Heart left ventricle (tissue), 16 donors: ENCODE measurements around the gene ALG8. TPM values are rescaled to one million over a fixed set of nuclear protein-coding genes. Genes with fewer than 3 reads are reported as not detected.
"Not testable (repeated sequence)": the region's sequence is repeated elsewhere in the genome, so short reads cannot be mapped to it uniquely, and the experiment has no call there.

ENCODE experiments used
- ATAC-seq, 4 donors: fragments of 200-7000 bp; cut with Tn5 transposase; one replicate each; pipeline ENCODE4 v1.9.1; 2020 to 2022; ENCODE audit warnings: moderate library complexity in 4 of 4, mild to moderate bottlenecking in 3 of 4, moderate number of reproducible peaks in 1 of 4
- DNase-seq, 5 donors: peaks; one replicate each; pipeline ENCODE4 v3.0.0-alpha.2; 2020
- H3K27ac ChIP-seq, 12 donors: fragments of 200-600 bp; sonication (generic) in 4 of 12; one replicate each; pipeline versions ENCODE4 v1.5.0 to v1.8.0; 2016 to 2022; ENCODE audit warnings: mild to moderate bottlenecking in 2 of 12
- H3K27me3 ChIP-seq, 9 donors: fragments of 200-600 bp; sonication (generic) in 2 of 9; one replicate each; pipeline versions ENCODE4 v1.5.1 to v1.8.0; 2016 to 2022; ENCODE audit warnings: mild to moderate bottlenecking in 3 of 9
- H3K36me3 ChIP-seq, 9 donors: fragments of 200-600 bp; sonication (generic) in 2 of 9; one replicate each; pipeline versions ENCODE4 v1.5.0 to v1.8.0; 2018 to 2022; ENCODE audit warnings: mild to moderate bottlenecking in 2 of 9
- H3K4me1 ChIP-seq, 12 donors: fragments of 200-600 bp; sonication (generic) in 4 of 12; one replicate each; pipeline versions ENCODE4 v1.5.0 to v1.8.0; 2016 to 2022; ENCODE audit warnings: mild to moderate bottlenecking in 3 of 12
- H3K4me3 ChIP-seq, 12 donors: fragments of 200-600 bp; sonication (generic) in 4 of 12; one replicate each; pipeline versions ENCODE4 v1.5.0 to v1.8.0; 2017 to 2022; ENCODE audit warnings: mild to moderate bottlenecking in 9 of 12, moderate library complexity in 4 of 12
- H3K9me3 ChIP-seq, 12 donors: fragments of 200-600 bp; sonication (generic) in 4 of 12; one replicate each; pipeline versions ENCODE4 v1.5.0 to v1.8.0; 2016 to 2022; ENCODE audit warnings: mild to moderate bottlenecking in 1 of 12
- CTCF ChIP-seq, 12 donors: fragments of 200-600 bp; sonication (generic) in 4 of 12; IDR thresholded peaks; one replicate each; pipeline versions ENCODE4 v1.5.0 to v1.8.0; 2018 to 2022; ENCODE audit warnings: antibody characterized with exemption in 12 of 12, mild to moderate bottlenecking in 5 of 12
- POLR2A ChIP-seq, 2 donors: fragments of 450-650 bp; IDR thresholded peaks; one replicate each; pipeline ENCODE4 v1.6.1; 2017; ENCODE audit warnings: antibody characterized with exemption in 2 of 2, mild to moderate bottlenecking in 2 of 2, moderate library complexity in 2 of 2
- WGBS, 4 donors: extraction: QIAGEN DNeasy Blood & Tissue Kit in 2 of 4; methylation state at CpG; one replicate each; pipeline versions ENCODE4 v1.1.5 to v1.1.7; 2013 to 2018; 5-methylcytosine and 5-hydroxymethylcytosine counted together
- intact Hi-C, 10 donors: fragments of 100-400 bp; cut with DNase I; formaldehyde crosslinking; loops; one replicate each; pipeline versions ENCODE4 v1.11.1 to v1.14.2; 2022
- polyA plus RNA-seq, 2 donors: library from polyadenylated mRNA; stranded (reverse); fragments of 200-250 nt; gene quantifications; one replicate each; pipeline ENCODE4 v1.2.3, GENCODE V29; 2013
- total RNA-seq, 9 donors: library from RNA; depleted of rRNA in 2 of 9; stranded (reverse); fragments of >200 nt in 2 of 9; fragmentation: NEBNext Ultra II Directional in 3 of 9; extraction: Animal tissue kit (Norgen Biotek cat#: 25700) in 3 of 9; gene quantifications; one replicate each; pipeline versions ENCODE4 v1.1.0 to v1.2.4, GENCODE V29; 2016 to 2023
- donor health status: ischemic (EF 13 %, LVEDD 7.1; RV severe dilation, severe dysfunction).
- donor health status: healthy with polysubstance abuse.
- donor health status: DM: no; HTN: yes; CAD: no.
- donor health status: DM: no; HTN: no; CAD: no.
- donor health status: ischemic (EF 25% LVEDD 6.9; RV normal size, moderate dysfunction).
- donor health status: ischemic (EF 25% LVEDD 5.7; RV mildly dilated, moderate dysfunction).
- donor health status: healthy.
- donor health status: DM: yes; HTN: yes; CAD: no.
- donor health status: ischemic (EF 35%, LVEDD 5.7; RV mildly dilated, moderate dysfunction).
- donor health status: nonischemic (EF 11% LVEDD 7.7; RV severe dilation, severe dysfunction).
- donor health status: DM: yes; HTN: yes; CAD: no.
- donor health status: PGD.
- donor health status: ischemic (EF 29% LVEDD 5.4; RV normal size, mild dysfunction).
- donor health status: nonischemic (EF 23%, LVEDD 6.1; RV moderate dilation, normal function).

Gene ALG8
- total and polyA plus RNA-seq, 11 donors = 14.1 to 39.5 (median 19.0) TPM

DNA sequence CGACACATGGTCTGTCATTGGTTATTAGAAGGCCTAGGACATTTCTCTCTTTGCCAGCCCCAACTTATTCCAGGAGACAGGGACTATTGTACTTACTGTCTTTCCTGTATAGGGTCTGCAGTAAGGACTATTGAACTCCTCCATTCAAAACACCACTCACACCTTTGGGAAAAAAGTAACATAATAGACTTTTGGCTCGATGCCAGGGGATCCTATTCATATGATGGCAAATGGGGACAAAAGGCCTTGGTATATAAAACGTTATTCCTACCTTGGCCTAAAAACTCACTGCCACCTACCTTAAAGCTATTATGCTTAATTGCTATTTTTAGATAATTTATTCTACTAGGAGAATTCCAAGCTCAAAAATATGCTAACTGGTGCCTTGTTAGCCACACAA lies 53.5 kb downstream of the ALG8 start:
- 60 to 80% (median 64%) methylated on average over 3 of the region's 3 CpGs for WGBS, 4 donors
- intact Hi-C loops = loop anchor here in 2 of 10 donors (10.0 kb wide), 2 partner anchors 99 to 479 kb away; partner anchors contain the start of genes KCTD21 (in 2 of the 2) and USP35 (in 2 of the 2)
- no peak for TF ChIP-seq CTCF (IDR thresholded peaks at IDR 0.05)
- no peak for TF ChIP-seq POLR2A (IDR thresholded peaks at IDR 0.05)

GRCh38 chr11:78084506-78084905 lies 54.9 kb downstream of the ALG8 start:
- H3K36me3 ChIP-seq, H3K27me3 ChIP-seq, H3K9me3 ChIP-seq, DNase-seq, H3K27ac ChIP-seq, H3K4me3 ChIP-seq, ATAC-seq: not testable (repeated sequence)
- peaks cover 0 to 12% (median 4%) of the 10 kb centered on the region in 12 donors for H3K4me1 ChIP-seq
- intact Hi-C loops = loop anchor here in 2 of 10 donors (10.0 kb wide), 2 partner anchors 100 to 480 kb away; partner anchors contain the start of genes KCTD21 (in 2 of the 2) and USP35 (in 2 of the 2)
- 85 to 94% (median 93%) methylated on average over 8 of the region's 8 CpGs for WGBS, 4 donors

More for the DNA sequence above, 53.5 kb downstream of the ALG8 start:
- H3K27ac ChIP-seq = no peak overlapping the region
- peaks cover 0 to 2% (median 0%) of the 10 kb centered on the region in 12 donors for H3K4me1 ChIP-seq
- H3K27me3 ChIP-seq = no peaks in the 10 kb centered on the region
- no peak for ATAC-seq
- no peak for DNase-seq
- H3K36me3 ChIP-seq = no peaks in the 10 kb centered on the region
- H3K4me3 ChIP-seq = no peak overlapping the region
- H3K9me3 ChIP-seq = no peaks in the 10 kb centered on the region

GRCh38 chr11:78083021-78083420 lies 56.4 kb downstream of the ALG8 start:
- 70 to 79% (median 77%) methylated on average over 4 of the region's 4 CpGs for WGBS, 4 donors
- H3K9me3 ChIP-seq = no peaks in the 10 kb centered on the region
- DNase-seq (no peak), ATAC-seq (no peak)
- H3K27me3 ChIP-seq = no peaks in the 10 kb centered on the region
- intact Hi-C loops = loop anchor here in 3 of 10 donors (2.0 to 10.0 kb wide), 3 partner anchors 102 to 482 kb away; partner anchors contain the start of genes KCTD21 (in 2 of the 3) and USP35 (in 2 of the 3)
- no peaks in the 10 kb centered on the region for H3K36me3 ChIP-seq
- H3K4me1 ChIP-seq = peaks cover 0 to 21% (median 11%) of the 10 kb centered on the region in 12 donors
- H3K4me3 ChIP-seq = peak overlapping the region in 3 of 12 donors; percentile 7 to 25 (median 20)
- peak overlapping the region in 1 of 12 donors; percentile 46 for H3K27ac ChIP-seq
- TF ChIP-seq POLR2A (IDR thresholded peaks at IDR 0.05) = no peak
- TF ChIP-seq CTCF (IDR thresholded peaks at IDR 0.05) = no peak

DNA sequence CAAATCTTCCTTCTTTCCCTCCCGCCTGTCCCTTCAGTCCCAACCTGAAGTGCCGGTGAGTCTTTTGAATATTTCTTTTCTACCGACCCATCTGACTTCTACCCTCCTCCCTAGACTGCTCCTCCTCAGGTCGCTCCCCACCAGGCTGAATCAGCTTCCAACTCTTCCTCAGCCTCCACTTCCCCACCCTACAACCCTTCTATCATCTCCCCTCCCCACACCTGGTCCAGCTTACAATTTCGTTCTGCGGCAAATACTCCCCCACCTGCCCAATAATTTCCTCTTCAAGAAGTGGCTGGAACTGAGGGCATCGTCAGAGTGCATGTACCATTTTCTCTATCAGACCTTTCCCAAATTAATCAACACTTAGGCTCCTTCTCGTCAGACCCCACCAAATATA lies 57.3 kb downstream of the ALG8 start:
- Histone ChIP-seq H3K4me3 (peak overlapping the region in 6 of 12 donors; percentile 4 to 25 (median 10)), H3K9me3 (no peaks in the 10 kb centered on the region), H3K27me3 (no peaks in the 10 kb centered on the region), H3K36me3 (no peaks in the 10 kb centered on the region), H3K27ac (peak overlapping the region in 3 of 12 donors; percentile 0 to 59 (median 46)), H3K4me1 (peaks cover 0 to 30% (median 19%) of the 10 kb centered on the region in 12 donors)
- 87 to 91% (median 89%) methylated on average over 8 of the region's 8 CpGs for WGBS, 4 donors
- TF ChIP-seq CTCF (IDR thresholded peaks at IDR 0.05) (no peak), POLR2A (IDR thresholded peaks at IDR 0.05) (no peak)
- no peak for ATAC-seq
- intact Hi-C loops = loop anchor here in 3 of 10 donors (2.0 to 10.0 kb wide), 3 partner anchors 103 to 483 kb away; partner anchors contain the start of genes KCTD21 (in 2 of the 3) and USP35 (in 2 of the 3)
- DNase-seq = no peak
